Spleen (tissue), 11 donors: ENCODE results near the gene SHISA2. TPM values are rescaled to one million over a fixed set of nuclear protein-coding genes. Genes with fewer than 3 reads are reported as not detected.

Experiments
- DNase-seq: peaks from one replicate; pipeline ENCODE4 v3.0.0-alpha.2; 2020
- H3K27ac ChIP-seq, 8 donors: fragments of 200-600 bp; sonication (generic) in 7 of 8; 1 replicate in 4 of 8; 2 replicates in 4 of 8; pipeline versions ENCODE4 v1.5.0 to v1.8.0; 2016 to 2021; ENCODE audit warnings: inconsistent platforms in 4 of 8, mild to moderate bottlenecking in 4 of 8, moderate library complexity in 1 of 8
- H3K27me3 ChIP-seq, 7 donors: fragments of 200-600 bp; sonication (generic) in 6 of 7; replicated peaks in 1 of 7; 1 replicate in 4 of 7; 2 replicates in 3 of 7; pipeline versions ENCODE4 v1.5.0 to v1.8.0; 2016 to 2021; ENCODE audit warnings: inconsistent platforms in 3 of 7, mild to moderate bottlenecking in 1 of 7
- H3K36me3 ChIP-seq, 6 donors: fragments of 200-600 bp; sonication (generic) in 5 of 6; 1 replicate in 4 of 6; 2 replicates in 2 of 6; pipeline versions ENCODE4 v1.5.0 to v1.8.0; 2016 to 2021; ENCODE audit warnings: inconsistent platforms in 2 of 6
- H3K4me1 ChIP-seq, 6 donors: fragments of 200-600 bp; sonication (generic) in 5 of 6; 1 replicate in 3 of 6; 2 replicates in 3 of 6; pipeline versions ENCODE4 v1.5.0 to v1.8.0; 2016 to 2021; ENCODE audit warnings: inconsistent platforms in 3 of 6
- H3K4me3 ChIP-seq, 8 donors: fragments of 200-600 bp; sonication (generic) in 7 of 8; 1 replicate in 4 of 8; 2 replicates in 4 of 8; pipeline versions ENCODE4 v1.5.0 to v1.8.0; 2016 to 2021; ENCODE audit warnings: inconsistent platforms in 4 of 8, mild to moderate bottlenecking in 4 of 8, moderate library complexity in 2 of 8
- H3K9me3 ChIP-seq, 8 donors: fragments of 200-600 bp; sonication (generic) in 7 of 8; 1 replicate in 4 of 8; 2 replicates in 4 of 8; pipeline versions ENCODE4 v1.5.0 to v1.8.0; 2016 to 2021; ENCODE audit warnings: inconsistent platforms in 4 of 8
- CTCF ChIP-seq, 11 experiments: fragments of 200-600 bp in 7 of 11; fragments of 450-650 bp in 4 of 11; sonication (generic) in 4 of 11; IDR thresholded peaks in 8 of 11; conservative IDR thresholded peaks in 3 of 11; 1 replicate in 7 of 11; 2 replicates in 4 of 11; pipeline versions ENCODE4 v1.4.0 to v1.8.0; 2016 to 2021; ENCODE audit warnings: antibody characterized with exemption in 11 of 11, inconsistent platforms in 4 of 11, mild to moderate bottlenecking in 1 of 11
- POLR2A ChIP-seq, 3 donors: fragments of 450-650 bp; IDR thresholded peaks; one replicate each; pipeline ENCODE4 v1.5.1; 2017; ENCODE audit warnings: antibody characterized with exemption in 3 of 3, mild to moderate bottlenecking in 1 of 3
- POLR2AphosphoS5 ChIP-seq, 3 donors: sonication (generic); formaldehyde crosslinking; IDR thresholded peaks; one replicate each; pipeline ENCODE4 v1.5.1; 2017; ENCODE audit warnings: antibody characterized with exemption in 3 of 3
- WGBS, 5 donors: extraction: QIAGEN DNeasy Blood & Tissue Kit in 3 of 5; methylation state at CpG; one replicate each; pipeline versions ENCODE4 v1.1.5 to v1.1.7; 2013 to 2018; 5-methylcytosine and 5-hydroxymethylcytosine counted together
- intact Hi-C: fragments of 100-400 bp; cut with DNase I; formaldehyde crosslinking; loops from one replicate; pipeline ENCODE4 v1.15.0; 2023; ENCODE audit warnings: low total_unique reads
- polyA plus RNA-seq, 3 donors: library from polyadenylated mRNA; stranded (reverse); fragments of 200-250 nt; gene quantifications; one replicate each; pipeline ENCODE4 v1.2.1, GENCODE V29; 2013
- total RNA-seq, 7 donors: library from RNA; depleted of rRNA in 3 of 7; stranded (reverse); fragments of >200 nt in 3 of 7; fragmentation: NEBNext Ultra II Directional in 4 of 7; extraction: Animal tissue kit (Norgen Biotek cat#: 25700) in 4 of 7; gene quantifications; one replicate each; pipeline versions ENCODE4 v1.1.0 to v1.2.1, GENCODE V29; 2016 to 2021
- donor health status: healthy with polysubstance abuse.
- donor health status: DM: no; HTN: no; CAD: no; lungs with moderate emphysema.
- donor health status: DM: no; HTN: no; CAD: no.
- donor health status: Bipolar disorder and iron deficiency.
- donor health status: healthy.
- donor health status: DM: no; HTN: no; CAD: no.
- donor health status: DM: yes; HTN: yes; CAD: no.

The SHISA2 gene
- total and polyA plus RNA-seq, 10 donors: 0.27 to 1.5 (median 0.45) TPM; not detected in 2

- H3K4me3 ChIP-seq: no peak overlapping the region
- H3K36me3 ChIP-seq: no peaks in the 10 kb centered on the region
- peaks cover 0 to 27% (median 3%) of the 10 kb centered on the region in 7 donors for H3K27me3 ChIP-seq
- WGBS, 5 donors: 58 to 70% (median 66%) methylated on average over 10 of the region's 10 CpGs
- H3K4me1 ChIP-seq: peaks cover 0 to 18% (median 5%) of the 10 kb centered on the region in 6 donors
- peaks cover 0 to 6% (median 0%) of the 10 kb centered on the region in 8 donors for H3K9me3 ChIP-seq
- intact Hi-C loops: no loop called here
- no peak for TF ChIP-seq POLR2A (IDR thresholded peaks at IDR 0.05)
- no peak for TF ChIP-seq POLR2AphosphoS5 (IDR thresholded peaks at IDR 0.05)
- TF ChIP-seq CTCF (IDR thresholded peaks at IDR 0.05 in 8 of 11, conservative IDR thresholded peaks at IDR 0.05 in 3 of 11): no peak
- peak overlapping the region in 1 of 8 donors; percentile 21 for H3K27ac ChIP-seq
- DNase-seq: no peak
Observed at GRCh38 chr13:26015271-26016125, 36.3 kb downstream of the SHISA2 start.

GRCh38 chr13:26012995-26013394 is 38.8 kb downstream of the SHISA2 start:
- intact Hi-C loops: no loop called here
- H3K27me3 ChIP-seq: peaks cover 0 to 21% (median 3%) of the 10 kb centered on the region in 7 donors
- TF ChIP-seq CTCF (IDR thresholded peaks at IDR 0.05 in 8 of 11, conservative IDR thresholded peaks at IDR 0.05 in 3 of 11) (no peak), POLR2AphosphoS5 (IDR thresholded peaks at IDR 0.05) (no peak), POLR2A (IDR thresholded peaks at IDR 0.05) (no peak)
- 60 to 76% (median 66%) methylated on average over 9 of the region's 9 CpGs for WGBS, 5 donors
- peaks cover 0 to 18% (median 5%) of the 10 kb centered on the region in 6 donors for H3K4me1 ChIP-seq
- H3K9me3 ChIP-seq: peaks cover 0 to 6% (median 0%) of the 10 kb centered on the region in 8 donors
- no peaks in the 10 kb centered on the region for H3K36me3 ChIP-seq
- H3K4me3 ChIP-seq: peak overlapping the region in 4 of 8 donors; percentile 23 to 66 (median 34)
- peak overlapping the region in 2 of 8 donors; percentile 46 to 47 for H3K27ac ChIP-seq
- no peak for DNase-seq

- Histone ChIP-seq H3K27me3 (peaks cover 0 to 21% (median 3%) of the 10 kb centered on the region in 7 donors), H3K36me3 (no peaks in the 10 kb centered on the region), H3K27ac (peak overlapping the region in 4 of 8 donors; percentile 37 to 51 (median 46)), H3K4me1 (peaks cover 0 to 18% (median 5%) of the 10 kb centered on the region in 6 donors), H3K4me3 (peak overlapping the region; percentile 9 to 66 (median 24)), H3K9me3 (peaks cover 0 to 6% (median 0%) of the 10 kb centered on the region in 8 donors)
- WGBS, 5 donors: 15 to 30% (median 18%) methylated on average over 27 to 53 of the region's 53 CpGs
- TF ChIP-seq POLR2AphosphoS5 (IDR thresholded peaks at IDR 0.05) (peak; percentile 9 to 71 (median 53)), POLR2A (IDR thresholded peaks at IDR 0.05) (no peak)
- intact Hi-C loops: no loop called here
- peak; percentile 82 for DNase-seq
Observed at GRCh38 chr13:26011996-26012821, 39.6 kb downstream of the SHISA2 start.

GRCh38 chr13:26011208-26011573 is 40.6 kb downstream of the SHISA2 start:
- Histone ChIP-seq H3K9me3 (peaks cover 0 to 6% (median 0%) of the 10 kb centered on the region in 8 donors), H3K36me3 (no peaks in the 10 kb centered on the region), H3K27me3 (peaks cover 0 to 21% (median 3%) of the 10 kb centered on the region in 7 donors), H3K4me1 (peaks cover 0 to 18% (median 5%) of the 10 kb centered on the region in 6 donors), H3K27ac (no peak overlapping the region), H3K4me3 (no peak overlapping the region)
- intact Hi-C loops: no loop called here
- no peak for TF ChIP-seq POLR2A (IDR thresholded peaks at IDR 0.05)
- no peak for TF ChIP-seq POLR2AphosphoS5 (IDR thresholded peaks at IDR 0.05)
- TF ChIP-seq CTCF (IDR thresholded peaks at IDR 0.05 in 8 of 11, conservative IDR thresholded peaks at IDR 0.05 in 3 of 11): no peak
- WGBS, 5 donors: 88 to 95% (median 91%) methylated on average over 4 of the region's 4 CpGs
- no peak for DNase-seq
